IPS-15b (cell line): ENCODE data around the gene PLA2G4F.
"Not testable (repeated sequence)": the region's sequence is repeated elsewhere in the genome, so short reads cannot be mapped to it uniquely, and the experiment has no call there.

Experiments used
- H3K27me3 ChIP-seq: one replicate; pipeline ENCODE4 v1.6.1; 2013; ENCODE audit warnings: low read length; ENCODE audit not compliant: control insufficient read depth, insufficient read depth
- H3K36me3 ChIP-seq: one replicate; pipeline ENCODE4 v1.6.1; 2013; ENCODE audit warnings: low read length; ENCODE audit not compliant: control insufficient read depth, insufficient read depth
- H3K4me1 ChIP-seq: one replicate; pipeline ENCODE4 v1.6.1; 2013; ENCODE audit warnings: mild to moderate bottlenecking, low read length; ENCODE audit not compliant: control insufficient read depth, insufficient read depth
- H3K4me3 ChIP-seq: one replicate; pipeline ENCODE4 v1.5.1; 2013; ENCODE audit warnings: low read depth, low read length
- H3K9ac ChIP-seq: one replicate; pipeline ENCODE4 v1.6.1; 2013; ENCODE audit warnings: low read depth, mild to moderate bottlenecking, low read length
- H3K9me3 ChIP-seq: one replicate; pipeline ENCODE4 v1.6.1; 2013; ENCODE audit warnings: mild to moderate bottlenecking, low read length; ENCODE audit not compliant: control insufficient read depth, insufficient read depth

Gene PLA2G4F

GRCh38 chr15:42100021-42100800 lies 56.2 kb downstream of the PLA2G4F start:
- Histone ChIP-seq H3K27me3 (no peaks in the 10 kb centered on the region), H3K4me1 (no peaks in the 10 kb centered on the region), H3K9ac (no peak overlapping the region), H3K4me3 (no peak overlapping the region), H3K36me3 (no peaks in the 10 kb centered on the region), H3K9me3 (no peaks in the 10 kb centered on the region)

GRCh38 chr15:42097018-42097417 lies 59.4 kb downstream of the PLA2G4F start:
- no peaks in the 10 kb centered on the region for H3K4me1 ChIP-seq
- no peaks in the 10 kb centered on the region for H3K27me3 ChIP-seq
- H3K36me3 ChIP-seq, result no peaks in the 10 kb centered on the region

GRCh38 chr15:42094512-42094963 lies 61.9 kb downstream of the PLA2G4F start, which contains the start of gene PLA2G4D:
Gene PLA2G4D, minus strand, starts transcription at chr15:42094562. Its CDS starts 103 bp downstream, at chr15:42094459.
- no peak within 1 kb of the TSS for H3K9ac ChIP-seq

More at GRCh38 chr15:42097018-42097417, 59.4 kb downstream of the PLA2G4F start:
- H3K9me3 ChIP-seq, result no peaks in the 10 kb centered on the region
- H3K9ac ChIP-seq, result no peak overlapping the region
- H3K4me3 ChIP-seq, result no peak overlapping the region

GRCh38 chr15:42093966-42094365 lies 62.5 kb downstream of the PLA2G4F start:
- Histone ChIP-seq H3K9me3 (no peaks in the 10 kb centered on the region), H3K36me3 (no peaks in the 10 kb centered on the region), H3K9ac (no peak overlapping the region), H3K4me1 (no peaks in the 10 kb centered on the region), H3K4me3 (no peak overlapping the region), H3K27me3 (no peaks in the 10 kb centered on the region)

More at GRCh38 chr15:42094512-42094963, 61.9 kb downstream of the PLA2G4F start, which contains the start of gene PLA2G4D:
- H3K4me1 ChIP-seq, result no peaks in the 10 kb centered on the region
- no peaks in the 10 kb centered on the region for H3K9me3 ChIP-seq
- no peaks in the 10 kb centered on the region for H3K36me3 ChIP-seq
- no peaks in the 10 kb centered on the region for H3K27me3 ChIP-seq
- H3K4me3 ChIP-seq, result no peak within 1 kb of the TSS

GRCh38 chr15:42092398-42093318 lies 63.8 kb downstream of the PLA2G4F start:
- Histone ChIP-seq H3K4me3 (no peak overlapping the region), H3K9ac (no peak overlapping the region), H3K9me3 (no peaks in the 10 kb centered on the region), H3K27me3 (no peaks in the 10 kb centered on the region), H3K4me1 (no peaks in the 10 kb centered on the region), H3K36me3 (no peaks in the 10 kb centered on the region)

GRCh38 chr15:42091753-42092397 lies 64.6 kb downstream of the PLA2G4F start:
- not testable (repeated sequence) for H3K4me3 ChIP-seq, H3K9ac ChIP-seq, H3K27me3 ChIP-seq, H3K9me3 ChIP-seq, H3K36me3 ChIP-seq, H3K4me1 ChIP-seq

- H3K4me3 ChIP-seq, result no peak overlapping the region
- H3K36me3 ChIP-seq, result no peaks in the 10 kb centered on the region
- H3K9ac ChIP-seq, result no peak overlapping the region
- no peaks in the 10 kb centered on the region for H3K4me1 ChIP-seq
- H3K9me3 ChIP-seq, result no peaks in the 10 kb centered on the region
- H3K27me3 ChIP-seq, result no peaks in the 10 kb centered on the region
Observed at GRCh38 chr15:42090781-42091180, 65.7 kb downstream of the PLA2G4F start.

- H3K27me3 ChIP-seq, result no peaks in the 10 kb centered on the region
- H3K4me3 ChIP-seq, result no peak overlapping the region
- H3K4me1 ChIP-seq, result no peaks in the 10 kb centered on the region
- no peaks in the 10 kb centered on the region for H3K9me3 ChIP-seq
- no peaks in the 10 kb centered on the region for H3K36me3 ChIP-seq
- H3K9ac ChIP-seq, result no peak overlapping the region
Observed at GRCh38 chr15:42090370-42090769, 66.1 kb downstream of the PLA2G4F start.

GRCh38 chr15:42089942-42090341 lies 66.5 kb downstream of the PLA2G4F start:
- Histone ChIP-seq H3K9me3 (no peaks in the 10 kb centered on the region), H3K4me1 (no peaks in the 10 kb centered on the region), H3K36me3 (no peaks in the 10 kb centered on the region), H3K4me3 (no peak overlapping the region), H3K27me3 (no peaks in the 10 kb centered on the region), H3K9ac (no peak overlapping the region)
